GOT3 (cell line): ENCODE results near the gene PCDH7.

Experiments used
- DNase-seq: peaks from one replicate; lab custom pipeline; 2025; ENCODE audit warnings: mixed read lengths; lab: John Stamatoyannopoulos, UW

Gene PCDH7

DNA sequence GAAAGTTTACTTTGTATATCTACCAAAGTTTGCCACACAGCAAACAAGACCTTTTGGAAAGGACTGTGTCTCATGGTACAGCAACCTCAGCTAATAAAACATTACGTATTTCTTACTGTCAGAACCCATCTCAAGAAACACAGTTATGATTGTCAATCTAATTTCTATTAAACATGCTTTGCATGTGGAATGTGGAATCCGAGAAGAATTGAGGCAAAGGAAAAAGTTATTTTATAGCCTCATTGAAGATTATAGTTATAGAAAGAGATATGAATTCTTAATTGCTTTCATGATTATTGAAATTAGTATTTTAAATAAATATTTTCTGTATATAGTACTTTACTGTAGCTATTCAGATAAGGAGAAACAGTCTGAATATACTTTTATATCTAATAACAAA is 5.4 kb downstream of the PCDH7 start:
- no peak for DNase-seq

DNA sequence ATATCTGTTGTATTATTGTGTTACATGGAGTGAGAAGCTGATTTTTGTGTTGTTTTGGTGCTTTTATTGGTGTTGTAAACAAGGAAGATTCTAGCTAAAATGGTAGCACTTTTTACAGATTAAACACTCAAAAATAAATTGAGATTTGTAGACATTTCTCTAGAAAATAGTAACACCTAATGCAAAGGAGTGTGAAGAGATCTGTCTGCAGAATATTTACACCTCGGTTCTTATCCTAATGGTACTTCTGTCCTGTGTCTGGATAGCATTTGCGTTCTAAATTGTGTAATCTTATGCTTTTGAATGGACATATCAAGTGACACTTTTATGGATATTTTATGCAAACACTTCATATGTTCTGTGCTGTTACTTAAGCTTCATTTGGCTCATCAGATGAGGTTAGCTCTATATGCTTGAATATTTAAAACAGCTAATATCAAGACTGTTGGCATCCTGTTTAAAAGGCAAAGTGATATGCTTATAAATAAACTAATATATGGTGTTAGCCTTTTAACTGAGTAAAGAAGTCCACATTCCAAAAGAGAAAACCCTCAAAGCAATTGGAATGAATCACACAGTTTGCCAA is 6.0 kb downstream of the PCDH7 start:
- DNase-seq = no peak

GRCh38 chr4:30727409-30727808 is 7.2 kb downstream of the PCDH7 start:
- no peak for DNase-seq

- DNase-seq = no peak
Measured at GRCh38 chr4:30728311-30728710, 8.1 kb downstream of the PCDH7 start.

- no peak for DNase-seq
Measured at GRCh38 chr4:30743897-30744296, 23.7 kb downstream of the PCDH7 start.

DNA sequence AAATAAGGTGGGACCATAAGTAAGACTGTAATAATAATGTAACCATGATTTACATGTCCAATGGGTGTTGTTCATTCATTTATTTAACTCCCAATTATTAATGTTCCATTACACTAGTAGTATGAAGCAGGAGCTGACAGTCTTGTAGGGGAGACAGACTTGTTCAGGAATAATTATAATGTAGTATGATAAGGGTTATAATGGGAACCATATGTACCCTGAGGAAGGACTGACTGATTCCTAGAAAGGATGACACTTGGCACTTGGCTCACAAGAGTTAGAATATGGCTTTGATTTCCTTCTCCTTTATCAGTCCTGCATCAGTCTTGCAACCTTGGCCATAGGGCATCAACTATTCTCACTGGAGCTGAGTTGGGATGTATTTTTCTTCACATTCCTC is 24.2 kb downstream of the PCDH7 start:
- no peak for DNase-seq

- DNase-seq = no peak
Measured at GRCh38 chr4:30744957-30745640, 24.9 kb downstream of the PCDH7 start.

GRCh38 chr4:30746735-30747134 is 26.6 kb downstream of the PCDH7 start:
- no peak for DNase-seq

GRCh38 chr4:30753316-30753715 is 33.1 kb downstream of the PCDH7 start:
- DNase-seq = no peak

DNA sequence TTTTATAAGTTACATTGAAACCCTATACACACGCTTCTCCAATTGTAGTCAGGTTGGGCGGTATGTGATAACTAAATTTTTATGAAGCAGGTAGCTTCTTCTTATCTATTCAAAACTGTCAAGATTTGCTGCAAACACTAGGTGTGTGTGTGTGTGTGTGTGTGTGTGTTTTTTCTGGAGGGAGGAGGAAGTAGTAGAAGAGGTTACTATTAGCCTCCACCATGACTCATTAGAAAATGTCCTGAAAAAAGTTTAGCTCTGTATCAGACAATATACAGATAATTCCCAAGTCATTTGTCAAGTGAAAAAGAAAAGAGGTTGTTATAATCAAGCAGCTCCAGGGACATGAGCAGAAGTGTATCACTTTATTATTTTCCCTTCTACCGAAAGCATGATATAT is 33.9 kb downstream of the PCDH7 start:
- DNase-seq = no peak

GRCh38 chr4:30755346-30755745 is 35.2 kb downstream of the PCDH7 start:
- no peak for DNase-seq

GRCh38 chr4:30756553-30756952 is 36.4 kb downstream of the PCDH7 start:
- no peak for DNase-seq

- DNase-seq = no peak
Measured at GRCh38 chr4:30757357-30757756, 37.2 kb downstream of the PCDH7 start.

- DNase-seq = no peak
Measured at GRCh38 chr4:30760551-30760950, 40.4 kb downstream of the PCDH7 start.

- no peak for DNase-seq
Measured at GRCh38 chr4:30763321-30763727, 43.2 kb downstream of the PCDH7 start.

GRCh38 chr4:30765022-30765421 is 44.9 kb downstream of the PCDH7 start:
- no peak for DNase-seq

DNA sequence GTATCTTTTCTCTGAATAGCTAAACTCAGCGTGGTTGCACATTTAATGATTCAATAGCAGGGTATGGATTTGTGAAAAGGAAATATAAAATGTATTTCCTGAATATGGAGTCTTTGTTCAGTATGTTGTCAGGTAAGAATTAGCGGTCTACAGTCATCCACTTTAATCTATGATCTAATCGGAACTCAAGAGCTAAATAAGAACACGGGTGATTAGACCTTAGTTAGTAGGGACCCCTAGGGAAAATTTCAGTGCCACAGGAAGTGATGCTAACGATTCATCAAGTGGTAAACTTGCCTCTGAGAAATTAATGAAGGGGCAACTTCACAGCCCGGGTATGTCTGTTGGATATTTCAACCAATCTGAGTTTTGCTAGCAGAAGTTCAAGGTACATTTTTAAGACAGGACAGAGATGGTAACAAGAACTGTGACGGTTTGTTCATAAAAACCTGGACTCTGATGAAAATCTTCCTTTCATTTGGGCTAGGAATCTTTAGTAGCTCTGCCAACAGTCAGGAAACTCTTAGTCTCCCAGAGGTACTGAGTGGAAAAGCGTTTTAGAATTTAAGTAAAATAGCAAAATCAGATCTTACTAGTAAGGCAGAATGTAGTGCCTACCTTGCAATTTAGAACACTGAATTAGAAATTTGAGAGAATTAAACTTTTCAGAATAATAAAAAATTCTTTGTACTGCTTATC is 47.1 kb downstream of the PCDH7 start:
- no peak for DNase-seq

GRCh38 chr4:30768277-30768676 is 48.1 kb downstream of the PCDH7 start:
- DNase-seq = no peak

GRCh38 chr4:30769093-30769492 is 48.9 kb downstream of the PCDH7 start:
- no peak for DNase-seq

DNA sequence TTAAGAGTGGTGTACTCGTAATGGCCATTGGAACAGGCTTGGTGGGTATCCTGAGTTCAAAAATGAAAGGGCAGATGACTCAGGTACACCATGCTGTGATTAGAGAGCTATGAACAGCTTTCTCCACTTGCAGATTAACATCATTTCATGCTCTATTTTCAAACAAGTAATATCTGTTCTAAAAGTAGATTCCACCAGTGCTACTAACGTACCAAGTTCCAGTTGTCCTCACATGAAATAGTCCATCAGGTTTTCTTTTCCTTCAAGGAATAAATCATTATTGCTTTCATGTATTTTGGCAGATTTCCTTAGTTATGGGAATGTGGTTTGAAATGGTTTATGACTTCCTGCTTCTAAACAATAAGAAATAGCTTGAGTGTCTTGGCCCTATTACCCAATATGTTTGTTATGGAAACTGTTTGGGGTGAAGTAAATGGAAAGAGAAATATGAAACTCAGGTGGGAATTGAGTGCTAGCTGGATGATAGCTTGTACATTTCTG is 49.9 kb downstream of the PCDH7 start:
- DNase-seq = no peak

DNA sequence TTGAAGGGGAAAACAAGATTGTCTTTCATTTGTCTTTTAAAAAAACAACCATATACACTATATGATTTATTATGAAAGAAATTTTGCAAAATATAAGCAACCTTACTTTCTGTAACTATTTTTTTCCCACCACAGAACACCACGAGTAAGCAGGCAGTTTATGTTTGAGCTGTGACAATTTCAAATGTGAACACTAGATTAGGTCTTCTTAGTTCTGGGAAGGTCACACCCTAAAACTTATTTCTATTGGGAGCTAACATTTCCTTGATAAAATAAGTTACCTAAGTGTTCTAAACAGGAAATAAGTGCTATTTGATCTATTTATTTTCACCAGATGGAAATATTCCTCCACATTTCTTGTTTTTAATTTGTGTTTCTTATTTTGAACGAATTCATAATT is 50.6 kb downstream of the PCDH7 start:
- DNase-seq = no peak

DNA sequence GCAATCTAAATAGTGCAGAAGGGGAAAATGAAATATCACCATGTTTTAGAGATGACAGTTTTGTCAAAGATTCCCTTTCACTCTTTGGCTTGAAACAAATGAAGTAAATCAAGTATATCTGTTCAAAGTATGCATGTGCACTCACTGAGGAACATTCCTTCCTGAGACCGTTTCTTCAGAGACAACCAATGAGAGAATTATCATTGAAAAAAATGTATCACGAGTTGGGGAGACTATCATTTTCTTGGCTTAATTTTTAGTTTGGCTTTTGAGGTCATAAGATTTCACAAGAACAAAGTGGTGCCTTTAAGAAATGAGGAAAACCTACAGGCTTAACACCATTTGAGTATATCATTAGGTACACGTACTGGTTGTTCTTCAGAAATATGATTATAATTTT is 56.3 kb downstream of the PCDH7 start:
- no peak for DNase-seq

GRCh38 chr4:30776921-30777415 is 56.8 kb downstream of the PCDH7 start:
- no peak for DNase-seq
